HepG2 (cell line): Measurements from ENCODE around the gene USP15.

Source experiments
- FOXP1 ChIP-seq, 2 experiments: fragments of 450-650 bp in 1 of 2; IDR thresholded peaks; 2 replicates each; pipeline ENCODE4 v1.6.1; 2017 to 2018; ENCODE audit warnings: antibody characterized with exemption in 1 of 2
- NFE2L1 ChIP-seq: sonication (generic); formaldehyde crosslinking; IDR thresholded peaks from 2 replicates; pipeline ENCODE4 v1.4.0; 2020; ENCODE audit warnings: missing genetic modification reagents, mild to moderate bottlenecking, borderline replicate concordance
- ZFP1 ChIP-seq: IDR thresholded peaks from 2 replicates; pipeline ENCODE4 v1.6.1; 2016
- ZFP41 ChIP-seq: sonication (generic); formaldehyde crosslinking; IDR thresholded peaks from 2 replicates; pipeline ENCODE4 v1.4.0; 2020; ENCODE audit warnings: mild to moderate bottlenecking, missing genetic modification reagents, borderline replicate concordance
- ZNF652 ChIP-seq: IDR thresholded peaks from 2 replicates; pipeline ENCODE4 v1.6.1; 2016; ENCODE audit warnings: low read depth, borderline replicate concordance
- ZNF792 ChIP-seq: IDR thresholded peaks from 2 replicates; pipeline ENCODE4 v1.6.1; 2016
- TF ChIP-seq, protein P1 (sequence below): sonication (generic); formaldehyde crosslinking; IDR thresholded peaks from 2 replicates; pipeline ENCODE4 v1.4.0; 2020; ENCODE audit warnings: mild to moderate bottlenecking, missing genetic modification reagents
- TF ChIP-seq, protein P2 (sequence below): IDR thresholded peaks from 2 replicates; pipeline ENCODE4 v1.6.1; 2016; ENCODE audit warnings: mild to moderate bottlenecking
- TF ChIP-seq, protein P3 (sequence below): sonication (generic); formaldehyde crosslinking; IDR thresholded peaks from 2 replicates; pipeline ENCODE4 v1.5.0; 2020; ENCODE audit warnings: mild to moderate bottlenecking, missing genetic modification reagents, moderate library complexity
- TF ChIP-seq, protein P4 (sequence below): sonication (generic); formaldehyde crosslinking; IDR thresholded peaks from 2 replicates; pipeline ENCODE4 v1.9.0; 2021; ENCODE audit warnings: missing genetic modification reagents, borderline replicate concordance

DNA sequence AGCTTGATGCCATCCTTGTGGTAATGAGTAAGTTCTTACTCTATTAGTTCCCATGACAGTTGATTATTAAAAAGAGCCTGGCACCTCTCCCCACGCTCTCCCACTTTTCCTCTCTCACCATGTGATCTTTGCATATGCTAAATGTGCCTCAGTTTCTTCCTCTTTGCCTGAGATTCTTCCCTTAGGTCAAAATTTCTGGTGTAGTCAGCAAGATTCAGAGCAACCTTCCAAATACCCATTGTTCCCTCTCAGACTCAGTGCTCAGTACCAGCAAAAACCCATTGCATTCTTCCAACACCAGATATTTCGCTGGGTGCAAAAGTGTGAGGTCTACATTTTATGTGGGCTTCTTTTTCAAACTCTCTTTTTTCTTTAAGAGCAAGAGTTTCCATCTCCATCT is 10.8 kb upstream of the USP15 start:
- TF ChIP-seq, protein P1, sequence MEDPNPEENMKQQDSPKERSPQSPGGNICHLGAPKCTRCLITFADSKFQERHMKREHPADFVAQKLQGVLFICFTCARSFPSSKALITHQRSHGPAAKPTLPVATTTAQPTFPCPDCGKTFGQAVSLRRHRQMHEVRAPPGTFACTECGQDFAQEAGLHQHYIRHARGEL (CRISPR knock-in tag), result no peak
- TF ChIP-seq, protein P2, sequence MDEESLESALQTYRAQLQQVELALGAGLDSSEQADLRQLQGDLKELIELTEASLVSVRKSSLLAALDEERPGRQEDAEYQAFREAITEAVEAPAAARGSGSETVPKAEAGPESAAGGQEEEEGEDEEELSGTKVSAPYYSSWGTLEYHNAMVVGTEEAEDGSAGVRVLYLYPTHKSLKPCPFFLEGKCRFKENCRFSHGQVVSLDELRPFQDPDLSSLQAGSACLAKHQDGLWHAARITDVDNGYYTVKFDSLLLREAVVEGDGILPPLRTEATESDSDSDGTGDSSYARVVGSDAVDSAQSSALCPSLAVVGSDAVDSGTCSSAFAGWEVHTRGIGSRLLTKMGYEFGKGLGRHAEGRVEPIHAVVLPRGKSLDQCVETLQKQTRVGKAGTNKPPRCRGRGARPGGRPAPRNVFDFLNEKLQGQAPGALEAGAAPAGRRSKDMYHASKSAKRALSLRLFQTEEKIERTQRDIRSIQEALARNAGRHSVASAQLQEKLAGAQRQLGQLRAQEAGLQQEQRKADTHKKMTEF (CRISPR knock-in tag), result no peak
- TF ChIP-seq ZFP41 (no peak), ZFP1 (no peak), FOXP1 (IDR thresholded peaks at IDR 0.05) (no peak), FOXP1 (CRISPR knock-in tag; IDR thresholded peaks at IDR 0.05) (no peak), ZNF652 (CRISPR knock-in tag) (no peak), NFE2L1 (CRISPR knock-in tag) (no peak), ZNF792 (no peak)
- TF ChIP-seq, protein P3, sequence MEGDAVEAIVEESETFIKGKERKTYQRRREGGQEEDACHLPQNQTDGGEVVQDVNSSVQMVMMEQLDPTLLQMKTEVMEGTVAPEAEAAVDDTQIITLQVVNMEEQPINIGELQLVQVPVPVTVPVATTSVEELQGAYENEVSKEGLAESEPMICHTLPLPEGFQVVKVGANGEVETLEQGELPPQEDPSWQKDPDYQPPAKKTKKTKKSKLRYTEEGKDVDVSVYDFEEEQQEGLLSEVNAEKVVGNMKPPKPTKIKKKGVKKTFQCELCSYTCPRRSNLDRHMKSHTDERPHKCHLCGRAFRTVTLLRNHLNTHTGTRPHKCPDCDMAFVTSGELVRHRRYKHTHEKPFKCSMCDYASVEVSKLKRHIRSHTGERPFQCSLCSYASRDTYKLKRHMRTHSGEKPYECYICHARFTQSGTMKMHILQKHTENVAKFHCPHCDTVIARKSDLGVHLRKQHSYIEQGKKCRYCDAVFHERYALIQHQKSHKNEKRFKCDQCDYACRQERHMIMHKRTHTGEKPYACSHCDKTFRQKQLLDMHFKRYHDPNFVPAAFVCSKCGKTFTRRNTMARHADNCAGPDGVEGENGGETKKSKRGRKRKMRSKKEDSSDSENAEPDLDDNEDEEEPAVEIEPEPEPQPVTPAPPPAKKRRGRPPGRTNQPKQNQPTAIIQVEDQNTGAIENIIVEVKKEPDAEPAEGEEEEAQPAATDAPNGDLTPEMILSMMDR (CRISPR knock-in tag), result no peak
- TF ChIP-seq, protein P4, sequence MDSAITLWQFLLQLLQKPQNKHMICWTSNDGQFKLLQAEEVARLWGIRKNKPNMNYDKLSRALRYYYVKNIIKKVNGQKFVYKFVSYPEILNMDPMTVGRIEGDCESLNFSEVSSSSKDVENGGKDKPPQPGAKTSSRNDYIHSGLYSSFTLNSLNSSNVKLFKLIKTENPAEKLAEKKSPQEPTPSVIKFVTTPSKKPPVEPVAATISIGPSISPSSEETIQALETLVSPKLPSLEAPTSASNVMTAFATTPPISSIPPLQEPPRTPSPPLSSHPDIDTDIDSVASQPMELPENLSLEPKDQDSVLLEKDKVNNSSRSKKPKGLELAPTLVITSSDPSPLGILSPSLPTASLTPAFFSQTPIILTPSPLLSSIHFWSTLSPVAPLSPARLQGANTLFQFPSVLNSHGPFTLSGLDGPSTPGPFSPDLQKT, result no peak
